ENCODE results near the gene PNPLA3.

The PNPLA3 gene

GRCh38 chr22:43923631-43924464 is at the start of gene PNPLA3:
Gene PNPLA3, plus strand, starts transcription at chr22:43923805. Its CDS starts 107 bp downstream, at chr22:43923912.
- peak; percentile 80 for DNase-seq

- DNase-seq = no peak
Observed at GRCh38 chr22:43876866-43877509, 46.6 kb upstream of the PNPLA3 start.

GRCh38 chr22:43878079-43878795 is 45.4 kb upstream of the PNPLA3 start:
- DNase-seq = no peak

- DNase-seq = no peak
Observed at GRCh38 chr22:43878831-43879550, 44.6 kb upstream of the PNPLA3 start.

- DNase-seq = no peak
Observed at GRCh38 chr22:43879901-43880540, 43.6 kb upstream of the PNPLA3 start.

GRCh38 chr22:43880541-43880991 is 43.0 kb upstream of the PNPLA3 start:
- DNase-seq = no peak

GRCh38 chr22:43881091-43882061 is 42.2 kb upstream of the PNPLA3 start:
- DNase-seq = no peak

GRCh38 chr22:43882122-43882767 is 41.4 kb upstream of the PNPLA3 start:
- DNase-seq = no peak

GRCh38 chr22:43883012-43883661 is 40.5 kb upstream of the PNPLA3 start:
- peak; percentile 75 for DNase-seq

GRCh38 chr22:43883719-43884415 is 39.7 kb upstream of the PNPLA3 start:
- DNase-seq = no peak

- DNase-seq = peak; percentile 76
Observed at GRCh38 chr22:43884600-43885318, 38.8 kb upstream of the PNPLA3 start.

- DNase-seq = no peak
Observed at GRCh38 chr22:43885319-43885671, 38.3 kb upstream of the PNPLA3 start.

- DNase-seq = no peak
Observed at GRCh38 chr22:43885786-43886185, 37.8 kb upstream of the PNPLA3 start.

GRCh38 chr22:43886231-43886630 is 37.4 kb upstream of the PNPLA3 start:
- no peak for DNase-seq

- no peak for DNase-seq
Observed at GRCh38 chr22:43887391-43887790, 36.2 kb upstream of the PNPLA3 start.

- no peak for DNase-seq
Observed at GRCh38 chr22:43888740-43889139, 34.9 kb upstream of the PNPLA3 start.

GRCh38 chr22:43889201-43889859 is 34.3 kb upstream of the PNPLA3 start:
- no peak for DNase-seq

- no peak for DNase-seq
Observed at GRCh38 chr22:43889860-43890253, 33.7 kb upstream of the PNPLA3 start.

Measured in activated CD4-positive, alpha-beta T cell treated with anti-CD3 and anti-CD28 coated beads, Interleukin-2, Interleukin-6, amounts not matched to agents 100 ng/mL and 50 ng/mL, durations not matched to agents 16 hours and 8 hours (primary cell).